ENCODE measurements around the gene KANSL1. TPM values are rescaled to one million over a fixed set of nuclear protein-coding genes. Genes with fewer than 3 reads are reported as not detected.

The KANSL1 gene
- total RNA-seq, 1 donor from 2014 or later: 190 TPM

DNA sequence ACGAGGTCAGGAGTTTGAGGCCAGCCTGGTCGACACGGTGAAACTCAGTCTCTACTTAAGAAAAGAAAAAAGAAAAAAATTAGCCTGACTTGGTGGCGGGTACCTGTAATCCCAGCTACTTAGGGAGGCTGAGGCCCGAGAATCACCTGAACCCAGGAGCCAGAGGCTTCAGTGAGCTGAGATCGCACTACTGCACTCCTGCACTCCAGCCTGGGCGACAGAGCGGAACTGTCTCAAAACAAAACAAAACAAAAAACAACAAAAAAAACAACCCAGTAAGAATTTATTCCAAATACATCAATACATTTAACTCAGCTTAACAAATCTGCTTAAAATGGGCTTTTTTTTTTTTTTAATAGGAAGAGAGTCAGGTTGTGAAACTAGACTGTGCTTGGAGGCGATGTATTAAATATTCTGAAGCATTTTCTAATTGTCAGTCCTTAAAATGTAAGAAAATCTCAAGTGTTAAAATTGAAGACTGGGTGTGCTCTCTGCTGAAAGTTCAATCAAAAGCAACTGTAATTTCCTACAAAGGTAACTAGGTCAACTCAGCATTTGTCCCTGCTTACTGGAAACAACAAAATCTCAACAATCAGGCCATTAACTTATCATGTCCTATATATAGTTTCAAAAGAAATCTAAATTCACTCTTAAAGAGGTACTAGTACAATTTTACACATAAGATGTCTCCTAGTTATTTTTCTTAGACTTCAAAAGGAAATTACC, 23.2 kb downstream of the KANSL1 start:
- no peak for DNase-seq (ENCODE audit: low spot score)

DNA sequence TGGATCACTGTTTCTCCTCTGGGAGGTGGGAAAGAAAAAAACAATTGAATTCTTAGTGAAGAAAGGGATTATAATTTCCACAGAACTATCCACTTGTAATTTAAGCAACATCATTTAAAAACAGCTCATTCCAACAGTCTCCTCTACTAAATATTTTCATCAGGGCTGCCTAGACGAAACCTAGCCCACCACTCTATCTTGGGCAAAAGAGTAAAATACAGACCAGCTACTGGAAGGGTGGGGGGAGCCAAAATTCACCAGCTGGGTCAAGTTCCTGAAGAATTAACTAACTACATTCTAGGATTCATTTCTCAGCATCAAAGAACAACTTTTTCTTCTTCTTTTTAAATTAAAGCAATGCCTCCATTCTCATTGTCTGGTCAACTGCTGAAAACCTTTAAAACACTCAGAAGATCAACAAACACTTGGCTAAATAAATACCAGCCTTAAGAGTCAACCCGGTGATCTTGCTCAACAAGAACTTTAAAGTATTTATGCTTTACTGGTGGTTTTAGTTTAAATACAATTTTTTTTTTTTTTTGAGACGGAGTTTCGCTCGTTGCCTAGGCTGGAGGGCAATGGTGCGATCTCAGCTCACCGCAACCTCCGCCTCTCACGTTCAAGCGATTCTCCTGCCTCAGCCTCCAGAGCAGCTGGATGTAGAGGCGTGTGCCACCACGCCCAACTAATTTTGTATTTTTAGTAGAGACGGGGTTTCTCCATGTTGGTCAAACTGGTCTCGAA, 25.2 kb downstream of the KANSL1 start:
- DNase-seq (ENCODE audit: low spot score): no peak

GRCh38 chr17:46167267-46167666, 26.0 kb downstream of the KANSL1 start:
- no peak for DNase-seq (ENCODE audit: low spot score)

- no peak for DNase-seq (ENCODE audit: low spot score)
These were observed 26.5 kb downstream of the KANSL1 start for GRCh38 chr17:46166692-46167249.

DNA sequence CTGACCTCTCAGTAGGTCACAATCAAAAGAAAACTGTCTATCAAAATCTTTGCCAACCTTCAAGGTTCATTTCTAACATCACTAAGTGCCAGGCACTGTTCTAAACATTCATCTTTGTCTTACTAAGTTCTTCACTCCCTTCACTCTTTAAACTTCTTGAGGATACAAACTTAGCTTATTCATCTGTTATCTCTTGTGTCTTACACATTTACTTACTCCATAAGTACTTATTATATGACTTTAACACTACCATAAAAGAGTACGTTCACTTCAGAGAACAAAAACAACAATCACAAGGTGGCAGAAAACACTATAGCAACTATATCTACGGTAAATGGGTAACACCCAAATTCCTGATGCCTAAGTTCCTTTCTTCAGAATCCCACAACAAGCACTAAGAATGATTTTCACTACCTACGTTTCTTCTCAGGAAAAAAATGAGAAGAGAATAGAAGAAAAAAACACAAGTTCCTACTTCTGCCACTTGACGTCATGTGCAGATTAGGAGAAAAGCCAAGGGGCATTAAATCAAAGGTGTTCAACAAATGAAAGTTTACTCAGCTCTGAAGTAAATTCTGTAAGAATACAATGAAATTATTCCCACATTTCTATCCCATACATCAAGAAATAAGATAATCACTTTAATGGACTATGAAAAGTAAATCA, 29.2 kb downstream of the KANSL1 start:
- DNase-seq (ENCODE audit: low spot score): no peak

- DNase-seq (ENCODE audit: low spot score): no peak
These were observed 29.9 kb downstream of the KANSL1 start for GRCh38 chr17:46163316-46163715.

- DNase-seq (ENCODE audit: low spot score): no peak
These were observed 30.4 kb downstream of the KANSL1 start for GRCh38 chr17:46162866-46163265.

DNA sequence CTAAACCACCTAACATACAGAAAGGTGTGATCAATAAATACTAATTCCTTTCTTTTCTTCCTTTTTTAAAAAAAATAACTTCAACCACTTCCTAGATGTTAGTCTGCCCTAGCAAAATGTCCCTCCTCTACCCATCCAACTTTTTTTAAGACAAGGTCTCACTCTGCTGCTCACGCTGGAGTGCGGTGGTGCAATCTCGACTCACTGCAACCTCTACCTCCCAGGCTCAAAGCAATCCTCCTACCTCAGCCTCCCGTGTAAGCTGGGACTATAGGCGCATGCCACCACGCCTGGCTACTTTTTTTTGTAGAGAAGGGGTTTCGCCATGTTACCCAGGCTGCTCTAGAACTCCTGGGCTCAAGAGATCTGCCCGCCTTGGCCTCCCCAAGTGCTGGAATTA, 33.1 kb downstream of the KANSL1 start:
- no peak for DNase-seq (ENCODE audit: low spot score)

DNA sequence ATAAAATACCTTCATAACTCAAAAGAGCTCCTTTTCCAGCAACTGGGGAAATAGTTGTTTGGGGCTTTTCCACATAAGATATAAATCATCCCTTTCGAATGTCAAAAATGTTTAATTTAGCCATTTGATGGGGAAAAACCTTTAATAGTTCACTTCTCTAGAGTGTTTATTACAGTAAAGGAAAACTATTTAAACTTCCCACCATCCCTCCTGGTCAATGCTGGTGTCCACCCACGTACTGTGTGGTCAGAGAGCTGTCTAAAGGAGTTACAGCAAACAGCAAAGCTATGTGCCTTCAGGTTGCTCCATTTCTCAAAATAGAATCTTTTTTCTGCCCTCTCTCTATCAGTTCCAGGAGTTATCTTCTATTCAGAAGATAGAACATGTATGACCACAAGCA, 33.5 kb downstream of the KANSL1 start:
- DNase-seq (ENCODE audit: low spot score): no peak

GRCh38 chr17:46158323-46159296, 34.6 kb downstream of the KANSL1 start:
- DNase-seq (ENCODE audit: low spot score): no peak

GRCh38 chr17:46157443-46158062, 35.7 kb downstream of the KANSL1 start:
- DNase-seq (ENCODE audit: low spot score): no peak

DNA sequence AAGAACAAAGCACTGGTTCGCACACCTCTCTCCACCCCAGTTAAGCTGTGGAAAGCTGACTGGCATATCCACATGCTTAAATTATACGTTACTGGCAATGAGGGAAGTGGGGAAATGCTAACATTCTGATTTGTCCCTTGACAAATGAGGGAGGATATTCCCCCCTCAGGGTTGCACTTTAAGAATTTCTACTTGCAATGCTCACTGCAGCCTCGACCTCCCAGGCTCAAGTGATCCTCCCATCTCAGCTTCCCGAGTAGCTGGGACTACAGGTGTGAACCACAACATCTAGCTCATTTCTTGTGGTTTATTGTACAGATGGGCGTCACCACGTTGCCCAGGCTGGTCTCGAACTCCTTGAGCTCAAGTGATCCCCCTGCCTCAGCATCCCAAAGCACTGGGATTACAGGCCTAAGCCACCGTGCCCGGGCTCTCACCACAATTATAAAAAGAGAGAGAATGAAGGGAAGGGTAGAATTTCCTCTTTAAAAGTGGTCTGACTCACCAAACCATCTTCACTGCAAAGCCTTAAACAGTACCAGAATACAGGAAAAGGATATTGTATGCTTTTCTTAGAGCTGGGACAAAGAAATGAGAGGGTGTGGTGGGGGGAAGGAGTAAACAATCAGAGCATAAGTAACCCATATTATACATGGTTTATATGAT, 38.9 kb downstream of the KANSL1 start:
- DNase-seq (ENCODE audit: low spot score): no peak

DNA sequence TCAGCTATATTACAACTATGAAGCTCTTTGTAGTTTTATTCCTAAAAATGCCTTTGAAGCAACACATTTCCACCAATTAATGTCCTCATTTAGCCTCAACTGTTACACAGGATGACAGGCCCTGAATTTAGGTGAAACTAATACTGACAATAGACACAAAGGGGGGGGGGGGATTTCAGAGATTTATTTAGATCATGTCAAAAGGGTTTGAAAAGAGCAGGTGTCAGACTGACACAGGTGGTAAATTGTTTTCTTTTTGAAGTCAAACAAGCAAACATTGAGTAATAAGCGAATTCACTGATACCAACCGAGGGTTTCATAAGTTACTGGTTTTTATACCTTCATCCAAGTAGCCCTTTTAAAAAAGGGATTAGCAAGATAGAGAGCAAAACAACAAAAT, 40.8 kb downstream of the KANSL1 start:
- no peak for DNase-seq (ENCODE audit: low spot score)

DNA sequence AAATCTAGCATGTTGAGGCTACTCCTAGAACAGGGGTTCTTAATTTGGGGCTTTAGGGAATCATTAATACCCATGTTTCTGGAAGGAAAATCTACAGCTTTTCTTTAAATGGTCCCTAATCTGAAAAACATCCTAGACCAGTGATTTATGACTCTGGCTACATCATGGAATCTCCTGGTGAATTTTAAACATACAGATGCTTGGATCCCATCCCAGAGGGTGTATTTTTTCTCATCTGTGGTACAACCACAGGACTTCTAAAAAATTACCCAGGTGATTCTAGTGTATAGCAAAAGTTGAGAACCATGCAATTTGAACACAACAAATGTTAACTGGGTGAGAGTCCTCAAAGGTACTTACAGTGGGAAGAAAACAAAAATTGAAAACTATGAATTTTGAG, 41.5 kb downstream of the KANSL1 start:
- no peak for DNase-seq (ENCODE audit: low spot score)

GRCh38 chr17:46150216-46150963, 42.8 kb downstream of the KANSL1 start:
- no peak for DNase-seq (ENCODE audit: low spot score)

DNA sequence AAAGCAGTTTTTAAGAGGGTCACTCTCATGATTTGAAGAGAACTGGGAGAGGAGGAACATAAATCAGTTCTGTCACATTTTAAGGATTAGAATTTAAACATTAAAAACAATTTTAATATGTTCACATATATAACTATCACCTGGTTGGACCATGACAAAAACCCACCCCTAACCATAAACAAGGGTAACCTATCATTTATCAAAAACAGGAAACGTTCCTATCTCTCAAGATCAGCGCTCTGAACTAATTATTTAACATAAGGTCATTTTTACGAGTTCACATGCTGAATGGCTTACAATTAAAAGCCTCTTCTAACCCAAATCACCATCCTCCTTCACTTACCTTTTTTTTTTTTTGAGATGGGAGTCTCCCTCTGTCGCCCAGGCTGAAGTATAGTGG, 45.0 kb downstream of the KANSL1 start:
- DNase-seq (ENCODE audit: low spot score): no peak

DNA sequence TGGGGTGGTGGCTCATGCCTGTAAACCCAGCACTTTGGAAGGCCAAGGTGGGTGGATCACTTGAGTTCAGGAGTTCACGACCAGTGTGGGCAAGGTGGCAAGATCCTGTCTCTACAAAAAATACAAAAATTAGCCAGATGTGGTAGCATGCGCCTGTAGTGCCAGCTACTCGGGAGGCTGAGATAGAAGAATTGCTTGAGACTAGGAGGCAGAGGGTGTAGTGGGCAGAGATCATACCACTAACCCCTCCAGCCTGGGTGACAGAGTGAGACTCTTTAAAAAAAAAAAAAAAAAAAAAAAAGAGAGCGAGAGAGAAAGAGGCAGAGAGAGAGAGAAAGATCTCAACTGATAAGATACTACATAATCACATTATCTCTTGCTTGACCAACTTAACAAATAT, 45.9 kb downstream of the KANSL1 start:
- DNase-seq (ENCODE audit: low spot score): no peak

DNA sequence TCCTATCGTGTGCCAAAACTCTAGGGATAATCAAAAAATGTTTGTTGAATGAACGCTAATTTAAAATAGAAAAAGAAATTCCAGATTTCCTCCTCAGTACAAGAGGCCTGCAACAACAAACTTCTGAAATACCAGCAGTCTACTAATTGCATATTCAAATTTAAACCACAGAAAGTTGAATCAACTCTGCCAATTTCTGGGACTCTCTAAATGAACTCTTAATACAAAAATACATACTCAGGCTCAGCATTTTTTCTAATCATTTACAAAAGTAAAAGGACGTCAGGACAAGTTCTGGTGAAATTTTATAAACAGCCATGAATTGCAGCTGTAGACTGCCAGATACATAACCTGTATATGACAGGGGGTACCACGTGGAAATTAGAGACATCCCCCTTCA, 49.0 kb downstream of the KANSL1 start:
- no peak for DNase-seq (ENCODE audit: low spot score)

DNA sequence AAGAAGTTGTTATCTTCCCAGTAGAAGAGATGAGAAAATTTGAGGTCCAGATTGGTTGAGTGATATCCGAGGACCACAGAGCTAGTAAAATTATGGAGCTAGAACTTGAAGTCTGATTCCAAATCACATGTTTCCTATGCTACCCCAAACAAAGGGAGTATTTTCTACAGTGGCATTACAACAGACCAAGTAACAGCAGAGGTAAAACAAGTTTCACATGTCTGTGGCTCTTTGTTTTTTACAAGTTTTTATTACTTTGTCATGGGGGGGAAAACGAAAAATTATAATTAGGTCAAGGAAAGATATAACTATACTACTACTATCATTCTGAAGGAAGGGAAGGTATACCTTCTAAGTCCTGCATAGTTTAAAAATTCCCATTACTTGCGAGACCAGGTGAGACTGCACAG, 49.4 kb downstream of the KANSL1 start:
- no peak for DNase-seq (ENCODE audit: low spot score)

DNA sequence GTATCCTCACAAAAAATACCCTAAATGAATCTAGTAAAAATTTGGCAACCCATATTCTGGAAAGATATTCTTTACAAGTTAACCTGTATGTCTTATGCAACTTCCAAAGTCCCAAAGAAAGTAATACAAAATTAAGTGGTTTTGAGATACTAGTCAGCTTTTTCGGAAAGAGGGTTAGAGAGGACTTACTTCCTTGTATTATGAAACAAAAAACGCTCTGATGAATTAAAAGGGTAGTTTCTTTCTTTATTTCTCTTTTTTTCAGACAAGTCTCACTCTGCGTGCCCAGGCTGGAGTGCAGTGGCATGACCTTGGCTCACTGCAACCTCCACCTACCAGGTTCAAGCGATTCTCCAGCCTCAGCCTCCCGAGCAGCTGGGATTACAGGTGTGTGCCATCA, 51.6 kb downstream of the KANSL1 start:
- no peak for DNase-seq (ENCODE audit: low spot score)

Data from ureter (tissue), 1 donor.